RWPE2 (cell line): ENCODE results near the gene CYP2A6.
A peak's percentile ranks its signal among the peaks of the same experiment; 100 is the strongest.

Experiments used
- ATAC-seq: fragments of 200-7000 bp; cut with Tn5 transposase; 3 replicates; pipeline ENCODE4 v1.9.1; 2021; ENCODE audit warnings: low read depth
- DNase-seq: peaks from one replicate; pipeline ENCODE4 v3.0.0-alpha.2; 2020; ENCODE audit warnings: low spot score
- H3K27ac ChIP-seq: fragments of 450-650 bp; 2 replicates; pipeline ENCODE4 v1.5.1; 2017; ENCODE audit warnings: mild to moderate bottlenecking; ENCODE audit not compliant: poor library complexity, severe bottlenecking
- H3K27me3 ChIP-seq: fragments of 250-450 bp; sonication (Bioruptor Pico); 2 replicates; pipeline ENCODE4 v1.5.1; 2021; ENCODE audit warnings: mild to moderate bottlenecking, moderate library complexity; ENCODE audit not compliant: insufficient read depth, poor library complexity, severe bottlenecking
- H3K36me3 ChIP-seq: fragments of 250-450 bp; sonication (Bioruptor Pico); 2 replicates; pipeline ENCODE4 v1.5.1; 2020; ENCODE audit warnings: low read depth, mild to moderate bottlenecking, moderate library complexity
- H3K4me1 ChIP-seq: fragments of 250-450 bp; sonication (Bioruptor Pico); 2 replicates; pipeline ENCODE4 v1.5.1; 2021; ENCODE audit warnings: mild to moderate bottlenecking, moderate library complexity; ENCODE audit not compliant: insufficient read depth, poor library complexity, severe bottlenecking
- H3K4me3 ChIP-seq: fragments of 250-450 bp; sonication (Bioruptor Pico); 2 replicates; pipeline ENCODE4 v1.5.1; 2021; ENCODE audit warnings: mild to moderate bottlenecking, moderate library complexity; ENCODE audit not compliant: severe bottlenecking
- H3K9me3 ChIP-seq: fragments of 250-450 bp; sonication (Bioruptor Pico); 2 replicates; pipeline ENCODE4 v1.5.1; 2021; ENCODE audit warnings: mild to moderate bottlenecking, moderate library complexity; ENCODE audit not compliant: severe bottlenecking
- CTCF ChIP-seq: fragments of 450-650 bp; IDR thresholded peaks from one replicate; pipeline ENCODE4 v1.5.1; 2017; ENCODE audit warnings: mild to moderate bottlenecking, moderate library complexity; ENCODE audit not compliant: poor library complexity, severe bottlenecking

CYP2A6 gene

DNA sequence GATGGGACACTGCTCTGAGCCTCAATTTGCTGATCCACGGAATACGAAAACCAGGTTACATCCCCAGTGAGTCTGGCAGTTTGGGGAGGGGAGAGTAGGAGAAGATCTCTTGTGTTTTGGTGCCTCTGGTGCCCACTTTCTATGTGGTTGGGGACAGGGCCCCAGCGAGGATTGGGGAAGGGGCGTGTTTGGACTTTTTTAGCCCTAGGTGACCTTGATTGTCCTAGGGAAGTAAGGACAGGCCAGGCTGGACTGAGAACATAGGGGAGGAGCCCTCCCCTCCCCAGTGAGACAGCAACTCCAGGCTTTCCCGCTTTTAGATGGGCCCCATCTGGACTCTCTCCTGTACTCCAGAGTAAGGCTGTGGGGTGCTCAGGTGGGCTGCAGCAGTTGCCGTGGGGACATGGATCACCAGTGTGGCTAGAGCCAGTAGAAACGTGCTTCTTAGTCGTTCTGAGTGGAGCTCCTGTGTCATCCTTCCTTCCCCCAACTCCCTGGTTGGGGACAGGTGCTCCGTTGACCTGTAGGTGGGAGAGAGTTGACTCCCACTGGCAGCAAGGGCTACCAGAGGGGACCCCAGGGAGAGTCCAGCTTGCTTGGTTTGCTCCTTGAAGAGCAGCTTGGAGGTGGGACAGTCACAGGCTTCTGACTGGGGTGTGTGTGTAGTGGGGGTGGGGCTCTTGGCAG lies 46.9 kb downstream of the CYP2A6 start:
- Histone ChIP-seq H3K9me3 (no peaks in the 10 kb centered on the region), H3K36me3 (peaks cover 70% of the 10 kb centered on the region), H3K4me1 (peaks cover 31% of the 10 kb centered on the region), H3K4me3 (no peak overlapping the region), H3K27me3 (no peaks in the 10 kb centered on the region), H3K27ac (peak overlapping the region; percentile 18)
- TF ChIP-seq CTCF = no peak
- no peak for ATAC-seq
- DNase-seq = no peak

GRCh38 chr19:40802300-40803169 lies 47.7 kb downstream of the CYP2A6 start:
- Histone ChIP-seq H3K27ac (peak overlapping the region; percentile 18), H3K9me3 (no peaks in the 10 kb centered on the region), H3K4me3 (no peak overlapping the region), H3K36me3 (peaks cover 62% of the 10 kb centered on the region), H3K4me1 (peaks cover 31% of the 10 kb centered on the region), H3K27me3 (no peaks in the 10 kb centered on the region)
- no peak for ATAC-seq
- no peak for DNase-seq
- no peak for TF ChIP-seq CTCF

DNA sequence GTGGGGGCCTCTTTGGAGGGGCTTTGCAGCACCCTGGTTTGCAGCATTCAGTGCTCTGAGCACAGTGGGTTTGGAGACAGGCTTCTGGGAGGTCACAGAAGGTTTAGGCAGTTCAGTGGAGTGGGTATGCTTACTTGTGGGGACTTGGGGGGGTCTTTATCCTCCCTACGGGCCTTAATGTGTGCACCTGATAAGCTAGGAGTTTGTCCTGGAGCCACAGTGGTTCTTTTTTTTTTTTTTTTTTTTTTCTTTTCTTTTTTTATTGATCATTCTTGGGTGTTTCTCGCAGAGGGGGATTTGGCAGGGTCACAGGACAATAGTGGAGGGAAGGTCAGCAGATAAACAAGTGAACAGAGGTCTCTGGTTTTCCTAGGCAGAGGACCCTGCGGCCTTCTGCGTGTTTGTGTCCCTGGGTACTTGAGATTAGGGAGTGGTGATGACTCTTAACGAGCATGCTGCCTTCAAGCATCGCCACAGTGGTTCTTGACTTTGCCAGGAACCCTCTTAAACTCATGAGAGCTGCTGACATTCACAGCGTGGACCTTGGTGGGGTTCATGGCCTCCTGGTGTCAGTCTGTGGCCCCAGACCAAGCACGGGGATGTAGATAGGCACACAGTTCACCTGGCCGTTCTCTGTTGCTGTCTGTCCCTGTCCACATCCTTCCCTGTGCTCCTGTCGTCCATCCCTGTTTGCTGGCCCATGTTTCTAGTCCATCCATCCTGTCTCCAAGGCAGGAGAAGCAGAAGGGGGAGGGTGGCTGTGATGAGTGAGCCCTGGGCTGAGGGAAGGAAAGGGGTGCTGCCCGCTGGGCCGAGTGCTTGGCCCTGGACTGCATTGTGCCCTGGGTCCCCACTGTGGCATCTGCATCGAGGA lies 48.6 kb downstream of the CYP2A6 start:
- peaks cover 31% of the 10 kb centered on the region for H3K4me1 ChIP-seq
- TF ChIP-seq CTCF = no peak
- H3K4me3 ChIP-seq = no peak overlapping the region
- peak overlapping the region; percentile 18 for H3K27ac ChIP-seq
- H3K27me3 ChIP-seq = no peaks in the 10 kb centered on the region
- H3K36me3 ChIP-seq = peaks cover 56% of the 10 kb centered on the region
- DNase-seq (no peak), ATAC-seq (no peak)
- no peaks in the 10 kb centered on the region for H3K9me3 ChIP-seq

- Histone ChIP-seq H3K9me3 (no peaks in the 10 kb centered on the region), H3K4me1 (peaks cover 31% of the 10 kb centered on the region), H3K36me3 (peaks cover 51% of the 10 kb centered on the region), H3K27ac (no peak overlapping the region), H3K4me3 (no peak overlapping the region), H3K27me3 (no peaks in the 10 kb centered on the region)
- no peak for TF ChIP-seq CTCF
- no peak for ATAC-seq
- DNase-seq = no peak
These were observed 49.3 kb downstream of the CYP2A6 start for GRCh38 chr19:40800997-40801377.
